Ishikawa (cell line): Measurements from ENCODE around the gene RHOT2.

ENCODE experiments used
- CEBPB ChIP-seq: IDR thresholded peaks from 2 replicates; pipeline ENCODE4 v1.6.1; 2012
- CREB1 ChIP-seq: IDR thresholded peaks from 2 replicates; pipeline ENCODE4 v1.6.1; 2012; ENCODE audit warnings: low read depth
- EGR1 ChIP-seq: IDR thresholded peaks from 2 replicates; pipeline ENCODE4 v1.6.1; 2012
- EP300 ChIP-seq: IDR thresholded peaks from 2 replicates; pipeline ENCODE4 v1.6.1; 2012; ENCODE audit warnings: borderline replicate concordance
- FOXM1 ChIP-seq: IDR thresholded peaks from 2 replicates; pipeline ENCODE4 v1.6.1; 2012; ENCODE audit warnings: low read depth, borderline replicate concordance
- NFIC ChIP-seq: IDR thresholded peaks from 2 replicates; pipeline ENCODE4 v1.6.1; 2012
- RAD21 ChIP-seq: IDR thresholded peaks from 2 replicates; pipeline ENCODE4 v1.6.1; 2012; ENCODE audit warnings: low read depth
- REST ChIP-seq: IDR thresholded peaks from 2 replicates; pipeline ENCODE4 v1.6.1; 2012; ENCODE audit warnings: low read depth, mild to moderate bottlenecking
- TAF1 ChIP-seq: IDR thresholded peaks from 2 replicates; pipeline ENCODE4 v1.6.1; 2012; ENCODE audit warnings: low read depth, mild to moderate bottlenecking
- TCF12 ChIP-seq: IDR thresholded peaks from 2 replicates; pipeline ENCODE4 v1.6.1; 2012; ENCODE audit warnings: low read depth
- TEAD4 ChIP-seq: IDR thresholded peaks from 2 replicates; pipeline ENCODE4 v1.6.1; 2012
- USF1 ChIP-seq: IDR thresholded peaks from 2 replicates; pipeline ENCODE4 v1.6.1; 2012
- YY1 ChIP-seq: IDR thresholded peaks from 2 replicates; pipeline ENCODE4 v1.6.1; 2012; ENCODE audit warnings: low read depth
- ZBTB7A ChIP-seq: IDR thresholded peaks from 2 replicates; pipeline ENCODE4 v1.6.1; 2012; ENCODE audit warnings: low read depth
- TF ChIP-seq, protein P1 (sequence below): IDR thresholded peaks from 2 replicates; pipeline ENCODE4 v1.6.1; 2012

RHOT2 gene

DNA sequence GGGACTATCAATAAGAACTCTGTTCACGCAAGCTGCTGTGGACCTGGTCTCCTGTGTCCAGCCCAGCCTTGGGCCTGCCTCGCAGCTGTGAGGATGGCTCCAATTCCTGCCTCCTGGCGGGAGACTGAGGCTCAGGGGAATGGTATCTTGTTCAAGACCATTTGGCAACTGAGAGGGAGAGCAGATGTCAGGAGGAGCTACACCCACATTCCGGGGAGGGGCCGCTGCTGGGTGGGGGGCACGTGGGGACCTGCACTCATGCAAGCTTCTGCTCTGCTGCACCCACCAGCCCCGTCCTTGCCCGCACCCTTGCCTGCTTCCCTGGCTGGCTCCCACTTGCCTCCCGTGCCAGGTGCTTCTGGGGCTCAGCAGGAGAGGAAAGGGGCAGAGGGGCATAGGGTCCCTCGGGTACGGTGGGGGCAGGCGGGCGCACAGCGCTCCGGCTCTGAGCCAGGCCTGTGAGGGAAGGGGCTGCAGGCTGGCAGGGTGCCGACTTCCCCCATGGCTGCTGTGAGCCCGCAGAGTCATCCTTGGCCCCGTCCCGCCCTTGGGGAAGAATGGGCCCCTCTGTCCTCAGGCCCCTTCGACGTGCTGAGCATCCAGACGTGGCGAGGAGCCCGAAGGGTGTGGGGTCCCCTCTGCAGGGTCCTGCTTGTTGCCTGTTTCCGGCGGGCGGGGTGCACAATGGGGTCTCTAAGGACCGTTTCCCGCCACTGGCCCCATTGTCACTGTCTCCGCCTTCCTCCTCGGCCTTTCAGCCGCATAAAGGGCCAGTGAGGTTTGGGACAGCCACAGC lies 49.7 kb downstream of the RHOT2 start:
- TF ChIP-seq TAF1 = no peak
- no peak for TF ChIP-seq CREB1
- no peak for TF ChIP-seq REST
- TF ChIP-seq RAD21 = no peak
- no peak for TF ChIP-seq FOXM1
- no peak for TF ChIP-seq EP300
- TF ChIP-seq EGR1 = no peak
- TF ChIP-seq USF1 = no peak
- no peak for TF ChIP-seq TEAD4
- no peak for TF ChIP-seq NFIC
- no peak for TF ChIP-seq CEBPB
- TF ChIP-seq ZBTB7A = no peak
- no peak for TF ChIP-seq TCF12
- TF ChIP-seq, protein P1, sequence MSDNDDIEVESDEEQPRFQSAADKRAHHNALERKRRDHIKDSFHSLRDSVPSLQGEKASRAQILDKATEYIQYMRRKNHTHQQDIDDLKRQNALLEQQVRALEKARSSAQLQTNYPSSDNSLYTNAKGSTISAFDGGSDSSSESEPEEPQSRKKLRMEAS = no peak
- TF ChIP-seq YY1 = no peak

- no peak for TF ChIP-seq REST
- TF ChIP-seq YY1 = no peak
- no peak for TF ChIP-seq CREB1
These were observed 50.5 kb downstream of the RHOT2 start for GRCh38 chr16:718389-718788.

DNA sequence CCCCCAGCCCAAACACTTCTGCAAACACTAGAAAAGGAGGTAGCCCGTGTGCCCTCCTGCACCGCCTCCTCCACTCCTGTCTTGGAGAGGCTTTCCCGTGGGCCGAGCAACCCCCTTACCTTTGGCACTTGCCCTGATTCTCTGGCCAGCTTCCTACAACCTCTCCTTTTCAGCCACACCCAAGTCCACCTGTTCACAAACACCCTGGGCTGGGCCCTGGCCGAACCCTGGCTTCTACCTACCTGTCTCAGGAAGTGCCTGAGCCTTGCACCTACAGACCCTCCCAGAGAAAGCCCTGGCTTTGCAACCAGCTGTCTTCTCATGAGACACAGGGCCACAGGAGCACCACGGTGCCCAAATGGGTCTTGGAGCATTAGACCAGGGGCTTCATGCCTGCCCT lies 51.0 kb downstream of the RHOT2 start:
- TF ChIP-seq TEAD4 (no peak), NFIC (no peak), EGR1 (no peak), EP300 (no peak), TCF12 (no peak), ZBTB7A (no peak), REST (no peak), USF1 (no peak), CREB1 (no peak), FOXM1 (no peak), RAD21 (no peak), TAF1 (no peak)
- TF ChIP-seq, protein P1 = no peak

DNA sequence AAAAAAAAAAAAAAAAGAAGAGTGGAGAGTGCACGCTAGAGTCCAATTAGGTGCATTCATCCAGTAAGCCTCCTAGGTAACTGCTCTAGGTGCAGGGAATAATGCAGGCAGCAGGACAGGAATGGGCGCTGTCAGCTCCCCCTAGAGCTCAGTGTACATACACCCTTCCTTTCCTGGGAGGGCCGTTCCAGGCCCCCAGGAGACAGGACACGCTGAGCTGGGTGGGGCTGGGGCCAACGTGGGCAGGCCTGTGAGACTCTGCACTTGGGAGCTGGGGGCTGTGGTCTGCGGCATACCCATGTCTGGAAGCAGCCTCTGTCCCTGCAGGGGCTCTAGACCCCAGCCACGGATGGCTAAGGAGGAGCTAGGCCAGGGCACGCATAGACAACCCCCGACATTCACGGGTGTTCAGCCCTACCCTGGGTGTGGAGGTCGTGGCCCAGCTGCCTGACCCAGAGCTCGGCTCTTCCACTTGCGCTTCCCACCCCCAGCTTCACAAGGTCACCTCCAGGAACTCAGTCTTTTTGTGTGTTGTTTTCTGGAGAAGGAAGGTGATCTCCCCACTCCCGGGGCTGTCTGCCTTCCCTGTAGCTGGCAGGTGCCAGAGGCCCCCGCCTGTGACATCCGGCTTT lies 52.0 kb downstream of the RHOT2 start:
- TF ChIP-seq EP300 = no peak
- no peak for TF ChIP-seq YY1
- TF ChIP-seq CREB1 = no peak
- no peak for TF ChIP-seq NFIC
- no peak for TF ChIP-seq CEBPB
- TF ChIP-seq TCF12 = no peak
- TF ChIP-seq TAF1 = no peak
- TF ChIP-seq RAD21 = no peak; the same call in none of the 2 replicates
- no peak for TF ChIP-seq USF1
